K562 (cell line): ENCODE data around the gene FATE1. TPM values are rescaled to one million over a fixed set of nuclear protein-coding genes. Genes with fewer than 3 reads are reported as not detected.

Experiments used
- ATAC-seq: fragments of 200-7000 bp; cut with Tn5 transposase; 3 replicates; pipeline ENCODE4 v1.9.1; 2020; ENCODE audit warnings: moderate library complexity
- BruUV-seq: library from RNA; stranded (reverse); fragments of 400-500 nt; replicated peaks from 2 replicates; lab custom pipeline; 2021; lab: Mats Ljungman, UMichigan
- CTCF ChIA-PET: fragments of 300-600 bp; formaldehyde crosslinking; extraction: SDS; loops from one replicate; lab custom pipeline; 2021; ENCODE audit warnings: low intra/inter-chr PET ratio; lab: Yijun Ruan, JAX
- POLR2A ChIA-PET: fragments of 300-600, 350-650 bp; sonication (Branson Sonifier 250); formaldehyde crosslinking; extraction: SDS; loops from one replicate; lab custom pipeline; 2021; ENCODE audit warnings: antibody characterized with exemption, inconsistent platforms; lab: Yijun Ruan, JAX
- DNase-seq, 4 experiments: peaks; one replicate each; pipeline versions ENCODE4 v3.0.0 to v3.0.0-alpha.2; 2011 to 2018; ENCODE audit warnings: low spot score in 3 of 4, mixed read lengths in 3 of 4; ENCODE audit errors: extremely low read depth in 1 of 4
- FAIRE-seq: peaks from 2 replicates; lab custom pipeline; 2011; peaks lifted over from hg19 to GRCh38; lab: Jason Lieb, UNC
- H2AFZ ChIP-seq: 2 replicates; pipeline ENCODE4 v1.6.0; 2011; ENCODE audit warnings: low read depth, low read length, control low read depth, inconsistent platforms
- H3K27ac ChIP-seq: fragments of 200-600 bp; 3 replicates; pipeline ENCODE4 v1.8.0; 2011; ENCODE audit warnings: low read depth, mild to moderate bottlenecking, control low read depth, inconsistent platforms, low read length, moderate library complexity, mixed read lengths; ENCODE audit errors: extremely low read depth
- H3K27me3 ChIP-seq, 2 experiments: fragments of 300-600 bp in 1 of 2; 2 replicates in 1 of 2; 3 replicates in 1 of 2; pipeline versions ENCODE4 v1.6.0 to v1.8.0; 2011; ENCODE audit warnings: inconsistent platforms in 2 of 2, low read length in 2 of 2, mild to moderate bottlenecking in 1 of 2, mixed read lengths in 1 of 2, moderate library complexity in 1 of 2; ENCODE audit not compliant: control insufficient read depth in 2 of 2, insufficient read depth in 2 of 2
- H3K36me3 ChIP-seq: fragments of 300-600 bp; 3 replicates; pipeline ENCODE4 v1.8.0; 2011; ENCODE audit warnings: mild to moderate bottlenecking, low read length, inconsistent platforms; ENCODE audit not compliant: control insufficient read depth, insufficient read depth
- H3K4me1 ChIP-seq, 2 experiments: fragments of 200-600 bp in 1 of 2; replicated peaks in 1 of 2; 2 replicates in 1 of 2; 3 replicates in 1 of 2; pipeline versions ENCODE4 v1.5.1 to v1.8.0; 2011; ENCODE audit warnings: inconsistent platforms in 2 of 2, low read length in 2 of 2, mild to moderate bottlenecking in 1 of 2, mixed read lengths in 1 of 2, moderate library complexity in 1 of 2; ENCODE audit not compliant: control insufficient read depth in 2 of 2, insufficient read depth in 2 of 2
- H3K4me2 ChIP-seq: 2 replicates; pipeline ENCODE4 v1.6.1; 2011; ENCODE audit warnings: low read length, control low read depth, inconsistent platforms, mixed read lengths; ENCODE audit not compliant: insufficient read depth
- H3K4me3 ChIP-seq: fragments of 200-600 bp; sonication (generic), shearing (Covaris generic); 2 replicates; pipeline ENCODE4 v1.5.1; 2016; ENCODE audit warnings: control low read depth, inconsistent platforms
- H3K79me2 ChIP-seq: fragments of 200-600 bp; 3 replicates; pipeline ENCODE4 v1.8.0; 2011; ENCODE audit warnings: low read length, inconsistent platforms; ENCODE audit not compliant: control insufficient read depth, insufficient read depth
- H3K9ac ChIP-seq, 2 experiments: 2 replicates each; pipeline versions ENCODE4 v1.6.0 to v1.6.1; 2011; ENCODE audit warnings: low read depth in 2 of 2, low read length in 2 of 2, control low read depth in 1 of 2, inconsistent platforms in 1 of 2, mild to moderate bottlenecking in 1 of 2, mixed read lengths in 1 of 2; ENCODE audit not compliant: insufficient read depth in 1 of 2
- H3K9me1 ChIP-seq: one replicate; pipeline ENCODE4 v1.6.0; 2011; ENCODE audit warnings: inconsistent platforms, mild to moderate bottlenecking, low read length, moderate library complexity; ENCODE audit not compliant: control insufficient read depth, insufficient read depth
- H3K9me3 ChIP-seq: replicated peaks from 2 replicates; pipeline ENCODE4 v1.5.1; 2011; ENCODE audit warnings: low read depth, low read length, inconsistent platforms; ENCODE audit not compliant: control insufficient read depth, insufficient read depth
- H4K20me1 ChIP-seq: replicated peaks from 2 replicates; pipeline ENCODE4 v1.6.1; 2011; ENCODE audit warnings: low read length, inconsistent platforms, mixed read lengths; ENCODE audit not compliant: control insufficient read depth, insufficient read depth
- CEBPB ChIP-seq: fragments of 450-650 bp; IDR thresholded peaks from 2 replicates; pipeline ENCODE4 v1.6.1; 2016; ENCODE audit warnings: missing genetic modification characterization, missing compliant biosample characterization
- E2F3 ChIP-seq: fragments of 250-450 bp; sonication (Bioruptor Pico); IDR thresholded peaks from 2 replicates; pipeline ENCODE4 v1.4.0; 2020; ENCODE audit warnings: mild to moderate bottlenecking
- GTF2A2 ChIP-seq: IDR thresholded peaks from 2 replicates; pipeline ENCODE4 v1.6.1; 2016; ENCODE audit warnings: mild to moderate bottlenecking, missing genetic modification characterization, missing compliant biosample characterization
- IRF2 ChIP-seq: sonication (generic); formaldehyde crosslinking; IDR thresholded peaks from 2 replicates; pipeline ENCODE4 v1.8.1; 2022; ENCODE audit warnings: mild to moderate bottlenecking, missing genetic modification reagents
- L3MBTL2 ChIP-seq: fragments of 450-650 bp; IDR thresholded peaks from 2 replicates; pipeline ENCODE4 v1.6.1; 2016; ENCODE audit warnings: mild to moderate bottlenecking, moderate library complexity
- MBD2 ChIP-seq: sonication (generic); IDR thresholded peaks from 2 replicates; pipeline ENCODE4 v1.6.1; 2016; ENCODE audit warnings: low read depth, borderline replicate concordance
- NBN ChIP-seq: fragments of 450-650 bp; IDR thresholded peaks from 2 replicates; pipeline ENCODE4 v1.6.1; 2016; ENCODE audit warnings: low read depth, mild to moderate bottlenecking
- PCBP2 ChIP-seq: fragments of 200-400 bp; formaldehyde crosslinking; IDR thresholded peaks from 2 replicates; pipeline ENCODE4 v1.6.1; 2018; ENCODE audit warnings: low read length, low read depth, mild to moderate bottlenecking, moderate library complexity; ENCODE audit not compliant: poor library complexity, severe bottlenecking
- RAD21 ChIP-seq, 2 experiments: fragments of 250-450 bp in 1 of 2; fragments of 450-650 bp in 1 of 2; sonication (Bioruptor Pico) in 1 of 2; formaldehyde crosslinking in 1 of 2; IDR thresholded peaks in 1 of 2; conservative IDR thresholded peaks in 1 of 2; 2 replicates each; pipeline versions ENCODE4 v1.4.0 to v1.8.0; 2020 to 2022; ENCODE audit warnings: mild to moderate bottlenecking in 2 of 2, moderate library complexity in 1 of 2
- SAP30 ChIP-seq: fragments of 200-600 bp; sonication (generic); IDR thresholded peaks from 2 replicates; pipeline ENCODE4 v1.6.1; 2012; ENCODE audit warnings: borderline replicate concordance, low read depth, mild to moderate bottlenecking, moderate library complexity, low read length, control low read depth, inconsistent platforms; ENCODE audit not compliant: insufficient read depth, poor library complexity, severe bottlenecking
- SMC3 ChIP-seq: conservative IDR thresholded peaks from 2 replicates; pipeline ENCODE4 v1.6.1; 2011; ENCODE audit warnings: low read depth, low read length, improper control_type of control experiment; ENCODE audit not compliant: insufficient read depth
- STAG1 ChIP-seq: sonication (generic); formaldehyde crosslinking; IDR thresholded peaks from 2 replicates; pipeline ENCODE4 v1.5.0; 2020; ENCODE audit warnings: missing genetic modification reagents, borderline replicate concordance
- XRCC4 ChIP-seq: IDR thresholded peaks from one replicate; pipeline ENCODE4 v1.6.1; 2011; ENCODE audit not compliant: insufficient read depth, insufficient read length; ENCODE audit errors: extremely low read depth
- ZSCAN32 ChIP-seq: fragments of 450-650 bp; formaldehyde crosslinking; IDR thresholded peaks from 2 replicates; pipeline ENCODE4 v1.4.0; 2020; ENCODE audit warnings: mild to moderate bottlenecking, moderate library complexity
- WGBS: fragments of 100-300 bp; shearing (Covaris generic); methylation state at CpG from one replicate; pipeline ENCODE4 v1.1.6; 2016; ENCODE audit warnings: low coverage, mixed read lengths; ENCODE audit not compliant: insufficient coverage; ENCODE audit errors: missing lambda C conversion rate; 5-methylcytosine and 5-hydroxymethylcytosine counted together
- in situ Hi-C: fragments of 300-500 bp; cut with MboI; formaldehyde crosslinking; loops from 4 replicates; pipeline ENCODE4 v1.15.0; 2018; ENCODE audit warnings: inconsistent platforms, mixed read lengths
- intact Hi-C: fragments of 100-400 bp; cut with micrococcal nuclease; formaldehyde crosslinking; loops from 2 replicates; pipeline ENCODE4 v1.14.2; 2022
- polyA plus RNA-seq, 8 experiments: library from polyadenylated mRNA; depleted of rRNA in 4 of 8; stranded (reverse) in 5 of 8; unstranded in 3 of 8; fragments of >200 nt; fragmentation: Nextera tagmentation in 2 of 8; fragmentation: Illumina TruSeq in 1 of 8; extraction: Ambion mirVana in 2 of 8; extraction: Trizol in 1 of 8; gene quantifications; 2 replicates each; pipeline versions ENCODE4 v1.2.1 to v1.2.3, GENCODE V29; 2011 to 2014; ENCODE audit warnings: inconsistent platforms in 1 of 8, missing spikeins in 1 of 8
- total RNA-seq, 7 experiments: library from RNA; depleted of rRNA in 6 of 7; stranded (reverse); fragments of >200 nt in 6 of 7; fragmentation: Illumina TruSeq in 2 of 7; extraction: Trizol in 2 of 7; gene quantifications; 2 replicates each; pipeline versions ENCODE4 v1.2.1 to v1.2.3, GENCODE V29; 2011 to 2021; ENCODE audit warnings: low replicate concordance in 1 of 7
- TF ChIP-seq, protein P1 (sequence below): sonication (generic); formaldehyde crosslinking; IDR thresholded peaks from 2 replicates; pipeline ENCODE4 v1.8.1; 2023; ENCODE audit warnings: mild to moderate bottlenecking, missing genetic modification reagents, moderate library complexity
- TF ChIP-seq, protein P2 (sequence below): sonication (generic); formaldehyde crosslinking; IDR thresholded peaks from 2 replicates; pipeline ENCODE4 v1.8.0; 2022; ENCODE audit warnings: mild to moderate bottlenecking, missing genetic modification reagents
- TF ChIP-seq, protein P3 (sequence below): sonication (generic); formaldehyde crosslinking; IDR thresholded peaks from 2 replicates; pipeline ENCODE4 v1.8.1; 2023; ENCODE audit warnings: mild to moderate bottlenecking, missing genetic modification reagents

Gene FATE1
- total and polyA plus RNA-seq, 9 of the 15 experiments (the other 6 are each of a cell fraction or from before 2014, with no cell fraction given): not detected

DNA sequence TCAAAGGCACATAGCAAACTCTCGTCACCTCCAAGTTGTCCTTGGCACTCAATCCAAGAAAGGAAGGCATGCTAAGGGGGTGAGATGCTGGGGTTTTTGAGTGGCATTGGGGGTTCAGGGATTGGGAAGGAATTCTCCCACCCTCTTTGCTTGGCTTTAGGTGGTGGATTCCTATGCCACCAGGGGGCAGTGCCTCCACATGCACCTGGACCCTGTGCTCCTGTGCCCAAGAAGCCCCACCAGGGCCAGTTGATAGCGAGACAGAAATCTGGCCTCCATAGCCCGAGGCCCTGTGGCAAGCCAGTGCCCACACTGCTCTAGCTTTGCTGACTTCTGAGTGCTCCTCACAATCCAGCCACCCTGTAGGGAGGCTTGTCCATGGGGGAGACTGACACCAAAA is 2.0 kb upstream of the FATE1 start:
- Histone ChIP-seq H3K27ac (no peak overlapping the region), H3K9ac (no peak overlapping the region), H3K79me2 (no peaks in the 10 kb centered on the region), H4K20me1 (no peaks in the 10 kb centered on the region), H3K9me1 (no peaks in the 10 kb centered on the region), H2AFZ (no peak overlapping the region), H3K9me3 (no peaks in the 10 kb centered on the region), H3K27me3 (peaks cover 0 to 9% of the 10 kb centered on the region in 2 experiments; a peak in 3 of 5 replicates), H3K4me1 (no peaks in the 10 kb centered on the region; a peak in 1 of 5 replicates), H3K36me3 (no peaks in the 10 kb centered on the region), H3K4me2 (no peak overlapping the region), H3K4me3 (no peak overlapping the region)
- FAIRE-seq: no peak
- ChIA-PET CTCF (interaction anchor here (0.6 to 1.2 kb wide), 3 partner anchors 921 to 1202 kb away, joined by 3 to 4 read pairs (median 3); no protein-coding TSS in a partner anchor), POLR2A (no interaction called here)
- WGBS: 0% methylated on average over 3 of the region's 3 CpGs
- intact Hi-C loops (no loop called here), in situ Hi-C loops (no loop called here)
- DNase-seq: peak; percentile 42 to 67 (median 54)
- ATAC-seq: peak; percentile 84
- BruUV-seq: no TSS peak
- TF ChIP-seq MBD2: no peak
- no peak for TF ChIP-seq NBN
- no peak for TF ChIP-seq PCBP2
- TF ChIP-seq SAP30: no peak
- TF ChIP-seq RAD21 (CRISPR knock-in tag; conservative IDR thresholded peaks at IDR 0.05 in 1 of 2, IDR thresholded peaks at IDR 0.05 in 1 of 2): peak; percentile 40 to 63
- TF ChIP-seq IRF2: no peak
- no peak for TF ChIP-seq E2F3 (CRISPR knock-in tag)
- TF ChIP-seq, protein P1, sequence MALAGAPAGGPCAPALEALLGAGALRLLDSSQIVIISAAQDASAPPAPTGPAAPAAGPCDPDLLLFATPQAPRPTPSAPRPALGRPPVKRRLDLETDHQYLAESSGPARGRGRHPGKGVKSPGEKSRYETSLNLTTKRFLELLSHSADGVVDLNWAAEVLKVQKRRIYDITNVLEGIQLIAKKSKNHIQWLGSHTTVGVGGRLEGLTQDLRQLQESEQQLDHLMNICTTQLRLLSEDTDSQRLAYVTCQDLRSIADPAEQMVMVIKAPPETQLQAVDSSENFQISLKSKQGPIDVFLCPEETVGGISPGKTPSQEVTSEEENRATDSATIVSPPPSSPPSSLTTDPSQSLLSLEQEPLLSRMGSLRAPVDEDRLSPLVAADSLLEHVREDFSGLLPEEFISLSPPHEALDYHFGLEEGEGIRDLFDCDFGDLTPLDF (CRISPR knock-in tag): no peak
- TF ChIP-seq CEBPB (tag): no peak
- TF ChIP-seq SMC3: peak; percentile 48
- TF ChIP-seq GTF2A2 (tag): no peak
- TF ChIP-seq, protein P2, sequence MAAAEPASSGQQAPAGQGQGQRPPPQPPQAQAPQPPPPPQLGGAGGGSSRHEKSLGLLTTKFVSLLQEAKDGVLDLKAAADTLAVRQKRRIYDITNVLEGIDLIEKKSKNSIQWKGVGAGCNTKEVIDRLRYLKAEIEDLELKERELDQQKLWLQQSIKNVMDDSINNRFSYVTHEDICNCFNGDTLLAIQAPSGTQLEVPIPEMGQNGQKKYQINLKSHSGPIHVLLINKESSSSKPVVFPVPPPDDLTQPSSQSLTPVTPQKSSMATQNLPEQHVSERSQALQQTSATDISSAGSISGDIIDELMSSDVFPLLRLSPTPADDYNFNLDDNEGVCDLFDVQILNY (CRISPR knock-in tag): no peak
- TF ChIP-seq, protein P3, sequence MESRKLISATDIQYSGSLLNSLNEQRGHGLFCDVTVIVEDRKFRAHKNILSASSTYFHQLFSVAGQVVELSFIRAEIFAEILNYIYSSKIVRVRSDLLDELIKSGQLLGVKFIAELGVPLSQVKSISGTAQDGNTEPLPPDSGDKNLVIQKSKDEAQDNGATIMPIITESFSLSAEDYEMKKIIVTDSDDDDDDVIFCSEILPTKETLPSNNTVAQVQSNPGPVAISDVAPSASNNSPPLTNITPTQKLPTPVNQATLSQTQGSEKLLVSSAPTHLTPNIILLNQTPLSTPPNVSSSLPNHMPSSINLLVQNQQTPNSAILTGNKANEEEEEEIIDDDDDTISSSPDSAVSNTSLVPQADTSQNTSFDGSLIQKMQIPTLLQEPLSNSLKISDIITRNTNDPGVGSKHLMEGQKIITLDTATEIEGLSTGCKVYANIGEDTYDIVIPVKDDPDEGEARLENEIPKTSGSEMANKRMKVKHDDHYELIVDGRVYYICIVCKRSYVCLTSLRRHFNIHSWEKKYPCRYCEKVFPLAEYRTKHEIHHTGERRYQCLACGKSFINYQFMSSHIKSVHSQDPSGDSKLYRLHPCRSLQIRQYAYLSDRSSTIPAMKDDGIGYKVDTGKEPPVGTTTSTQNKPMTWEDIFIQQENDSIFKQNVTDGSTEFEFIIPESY: no peak
- peak; percentile 88 for TF ChIP-seq STAG1 (CRISPR knock-in tag)
- TF ChIP-seq ZSCAN32 (CRISPR knock-in tag): no peak
- no peak for TF ChIP-seq L3MBTL2
- TF ChIP-seq XRCC4: no peak
